ENCODE measurements around the gene YARS1.

- TF ChIP-seq CTCF (IDR thresholded peaks at IDR 0.05) = no peak
- no peak for TF ChIP-seq POLR2A (IDR thresholded peaks at IDR 0.05)
- TF ChIP-seq EP300 (IDR thresholded peaks at IDR 0.05) = no peak
- TF ChIP-seq POLR2AphosphoS5 (IDR thresholded peaks at IDR 0.05) = no peak
Measured at GRCh38 chr1:32749771-32750170, 67.4 kb downstream of the YARS1 start.
